Measurements from ENCODE around the gene PHF10. TPM values are rescaled to one million over a fixed set of nuclear protein-coding genes. Genes with fewer than 3 reads are reported as not detected.

Gene PHF10
- total and polyA plus RNA-seq, 2 of the 4 experiments (the other 2 are of a cell fraction) = 7.3 to 15.9 TPM

GRCh38 chr6:169763881-169764280 is 39.6 kb upstream of the PHF10 start:
- Histone ChIP-seq H3K27me3 (ENCODE audit: control insufficient read depth, insufficient read depth, low read length) (no peaks in the 10 kb centered on the region), H2AK9ac (replicated peaks; ENCODE audit: low read depth, low read length, poor library complexity) (no peak overlapping the region), H3K4me1 (ENCODE audit: control insufficient read depth, insufficient read depth, low read length) (peaks cover 19% of the 10 kb centered on the region), H3K4ac (ENCODE audit: low read depth, low read length) (no peak overlapping the region), H3K23ac (ENCODE audit: low read depth, low read length) (no peak overlapping the region), H3K9me3 (ENCODE audit: control insufficient read depth, insufficient read depth, low read length) (no peaks in the 10 kb centered on the region), H2BK5ac (ENCODE audit: low read depth, low read length, poor library complexity, severe bottlenecking) (no peak overlapping the region), H3K18ac (ENCODE audit: low read depth, low read length) (0 out of 2 replicates have a peak overlapping the region, but pooled peaks have one; percentile 6), H3K27ac (ENCODE audit: insufficient read depth, low read length) (no peak overlapping the region), H2AK5ac (ENCODE audit: low read depth, low read length) (no peak overlapping the region), H3K79me1 (ENCODE audit: low read depth in 1 of 2, low read length in 2 of 2) (peaks cover 3 to 7% of the 10 kb centered on the region in 2 experiments; a peak in 2 of 4 replicates), H3K14ac (replicated peaks; ENCODE audit: low read depth, low read length) (no peak overlapping the region), H4K8ac (ENCODE audit: low read depth in 2 of 2, low read length in 2 of 2) (no peak overlapping the region), H4K20me1 (ENCODE audit: insufficient read depth, low read length) (no peaks in the 10 kb centered on the region), H2BK20ac (ENCODE audit: low read depth, low read length) (no peak overlapping the region; the same call in 1 of the 2 replicates), H3K36me3 (ENCODE audit: control insufficient read depth, insufficient read depth, low read length) (peaks cover 46% of the 10 kb centered on the region), H3K9ac (ENCODE audit: low read depth, low read length) (no peak overlapping the region), H2AFZ (replicated peaks; ENCODE audit: low read length, poor library complexity) (no peak overlapping the region), H2BK15ac (ENCODE audit: low read depth, low read length) (no peak overlapping the region), H3K56ac (ENCODE audit: extremely low read depth, insufficient read depth, low read length) (no peak overlapping the region), H4K5ac (ENCODE audit: low read depth, low read length) (no peak overlapping the region), H3K4me3 (ENCODE audit: insufficient read depth, low read depth, low read length) (no peak overlapping the region), H3K4me2 (ENCODE audit: low read depth, low read length) (no peak overlapping the region), H3K9me1 (ENCODE audit: insufficient read depth, low read length) (peaks cover 8% of the 10 kb centered on the region), H2BK120ac (ENCODE audit: low read depth, low read length) (no peak overlapping the region), H4K91ac (ENCODE audit: insufficient read depth, low read depth, low read length) (no peak overlapping the region; the same call in 1 of the 2 replicates)
- no TSS peak for BruUV-seq (replicated peaks)
- ChIA-PET POLR2A (ENCODE audit: unreplicated experiment) (no interaction called here), CTCF (interaction anchor here (0.9 kb wide), 1 partner anchor 12 kb away, joined by 3 read pairs; the partner anchor contains the start of gene ERMARD)
- dilution Hi-C loops (cut with HindIII; ENCODE audit: low sequenced_read_pairs, unreplicated experiment) = no loop called here
- TF ChIP-seq SMC3 (IDR thresholded peaks at IDR 0.05; ENCODE audit: low read depth, low read length) = no peak
- no peak for TF ChIP-seq RCOR1 (IDR thresholded peaks at IDR 0.05; ENCODE audit: insufficient replicate concordance, low read length)
- no peak for TF ChIP-seq MXI1 (IDR thresholded peaks at IDR 0.05; ENCODE audit: borderline replicate concordance, low read depth, low read length)
- no peak for TF ChIP-seq FOS (IDR thresholded peaks at IDR 0.05; ENCODE audit: low read depth, low read length)
- no peak for TF ChIP-seq ELK1 (IDR thresholded peaks at IDR 0.05; ENCODE audit: borderline replicate concordance, low read depth, low read length)
- TF ChIP-seq USF2 (IDR thresholded peaks at IDR 0.05; ENCODE audit: low read depth, low read length) = no peak
- no peak for TF ChIP-seq NFE2L2 (IDR thresholded peaks at IDR 0.05; ENCODE audit: low read depth, low read length)
- no peak for TF ChIP-seq POLR2A (IDR thresholded peaks at IDR 0.05; ENCODE audit: low read depth, low read length)
- TF ChIP-seq RAD21 (IDR thresholded peaks at IDR 0.05; ENCODE audit: low read length) = no peak
- TF ChIP-seq, protein P1, sequence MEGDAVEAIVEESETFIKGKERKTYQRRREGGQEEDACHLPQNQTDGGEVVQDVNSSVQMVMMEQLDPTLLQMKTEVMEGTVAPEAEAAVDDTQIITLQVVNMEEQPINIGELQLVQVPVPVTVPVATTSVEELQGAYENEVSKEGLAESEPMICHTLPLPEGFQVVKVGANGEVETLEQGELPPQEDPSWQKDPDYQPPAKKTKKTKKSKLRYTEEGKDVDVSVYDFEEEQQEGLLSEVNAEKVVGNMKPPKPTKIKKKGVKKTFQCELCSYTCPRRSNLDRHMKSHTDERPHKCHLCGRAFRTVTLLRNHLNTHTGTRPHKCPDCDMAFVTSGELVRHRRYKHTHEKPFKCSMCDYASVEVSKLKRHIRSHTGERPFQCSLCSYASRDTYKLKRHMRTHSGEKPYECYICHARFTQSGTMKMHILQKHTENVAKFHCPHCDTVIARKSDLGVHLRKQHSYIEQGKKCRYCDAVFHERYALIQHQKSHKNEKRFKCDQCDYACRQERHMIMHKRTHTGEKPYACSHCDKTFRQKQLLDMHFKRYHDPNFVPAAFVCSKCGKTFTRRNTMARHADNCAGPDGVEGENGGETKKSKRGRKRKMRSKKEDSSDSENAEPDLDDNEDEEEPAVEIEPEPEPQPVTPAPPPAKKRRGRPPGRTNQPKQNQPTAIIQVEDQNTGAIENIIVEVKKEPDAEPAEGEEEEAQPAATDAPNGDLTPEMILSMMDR (conservative IDR thresholded peaks at IDR 0.05; ENCODE audit: low read depth, low read length) = no peak
- no peak for TF ChIP-seq MAZ (IDR thresholded peaks at IDR 0.05; ENCODE audit: borderline replicate concordance, low read depth, low read length)
- TF ChIP-seq CHD1 (IDR thresholded peaks at IDR 0.05; ENCODE audit: low read depth, low read length) = no peak
- no peak for TF ChIP-seq BHLHE40 (IDR thresholded peaks at IDR 0.05; ENCODE audit: low read depth, low read length)
- no peak for TF ChIP-seq RFX5 (IDR thresholded peaks at IDR 0.05; ENCODE audit: low read depth, low read length)
- TF ChIP-seq CEBPB (IDR thresholded peaks at IDR 0.05; ENCODE audit: low read depth, low read length) = no peak
- no peak for DNase-seq
- intact Hi-C loops (cut with micrococcal nuclease) = no loop called here
- in situ Hi-C loops (cut with MboI; ENCODE audit: low sequenced_read_pairs) = no loop called here
- ATAC-seq (ENCODE audit: low read depth) = no peak
- 84% methylated on average over 4 of the region's 10 CpGs; no CpG with 5 or more reads in 1 of the 2 experiments for WGBS, 2 experiments (ENCODE audit: extremely low coverage in 2 of 2, insufficient read length in 1 of 2)

Data from IMR-90 (cell line).